Measurements from ENCODE around the gene PARVG.

The PARVG gene

DNA sequence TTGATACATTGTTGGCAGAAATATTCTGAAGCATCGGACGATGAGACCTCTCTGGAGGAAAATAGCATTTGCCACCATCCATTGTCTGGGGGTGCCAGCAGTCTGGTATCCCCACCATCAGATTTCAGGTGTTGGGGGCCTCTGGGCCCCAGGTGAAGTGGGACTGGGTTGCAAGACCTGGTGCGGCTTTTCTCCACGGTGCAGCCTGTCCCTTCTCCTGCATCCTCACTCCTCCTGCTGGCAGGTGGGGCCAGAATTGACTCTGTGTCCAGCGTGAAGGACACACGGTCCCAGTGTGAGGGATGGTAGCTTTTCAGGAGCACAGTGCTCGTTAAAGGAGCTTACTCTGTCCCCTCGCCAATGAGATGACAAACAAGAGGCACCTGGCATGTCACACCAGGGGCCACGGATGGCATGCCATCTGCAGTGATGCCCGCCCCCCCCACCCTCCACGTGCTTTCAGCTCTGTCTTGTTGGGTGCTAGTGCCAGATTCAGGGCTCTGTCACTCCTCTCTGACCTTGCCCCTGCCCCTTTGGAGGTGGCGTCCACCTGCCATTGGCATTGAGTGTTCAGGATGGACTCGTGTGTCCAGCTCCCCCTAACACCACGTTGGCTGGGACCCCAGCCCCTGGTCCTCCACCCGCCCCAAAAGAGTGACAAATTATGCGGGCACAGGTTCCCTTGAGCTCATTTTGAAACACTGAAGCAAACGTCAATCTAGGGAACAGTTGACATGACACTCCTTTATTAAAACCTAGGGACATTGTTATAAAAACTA is 62.4 kb downstream of the PARVG start:
- no peak for DNase-seq (ENCODE audit: low read depth, low spot score)

- no peak for DNase-seq (ENCODE audit: low read depth, low spot score)
These were observed 63.0 kb downstream of the PARVG start for GRCh38 chr22:44243761-44244160.

GRCh38 chr22:44244265-44244822 is 63.6 kb downstream of the PARVG start:
- DNase-seq (ENCODE audit: low read depth, low spot score) = no peak

DNA sequence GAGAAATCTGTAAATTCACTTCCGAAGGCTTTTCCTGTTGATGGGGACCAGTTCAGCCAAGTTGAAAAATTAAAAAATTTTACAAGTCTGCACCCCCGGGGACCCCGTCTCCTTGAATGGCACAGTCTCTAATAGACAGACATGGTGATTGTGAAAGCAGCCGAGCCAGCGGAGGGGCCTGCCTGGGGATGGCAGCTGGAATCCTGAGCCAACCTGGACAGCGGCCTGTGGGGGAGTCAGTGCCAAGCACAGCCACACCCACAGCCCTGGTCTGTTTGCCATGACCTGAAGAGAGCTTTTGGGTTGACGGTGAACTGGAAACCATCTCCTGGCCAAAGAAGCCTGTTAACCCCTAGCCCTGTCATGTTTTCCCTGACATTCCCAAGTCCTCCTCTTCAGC is 64.7 kb downstream of the PARVG start:
- no peak for DNase-seq (ENCODE audit: low read depth, low spot score)

DNA sequence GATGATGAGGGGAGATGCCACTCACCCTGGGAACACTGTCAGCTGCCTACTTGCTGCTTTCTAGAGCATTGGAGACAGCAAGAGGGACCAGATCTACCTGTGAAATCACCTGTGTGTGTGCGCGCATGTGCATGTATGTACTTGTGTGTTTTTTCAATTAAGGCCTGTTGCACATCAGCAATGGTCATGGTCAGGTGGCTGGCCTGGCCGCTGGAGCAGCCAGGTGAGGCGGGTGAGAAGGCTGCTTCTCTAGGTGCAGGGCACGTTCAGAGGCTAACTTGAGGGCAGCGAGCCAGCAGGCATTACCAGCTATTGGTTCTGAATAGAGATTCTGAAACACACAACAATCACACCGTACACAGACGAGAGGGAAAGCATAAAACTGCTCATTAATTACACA is 65.1 kb downstream of the PARVG start:
- no peak for DNase-seq (ENCODE audit: low read depth, low spot score)

DNA sequence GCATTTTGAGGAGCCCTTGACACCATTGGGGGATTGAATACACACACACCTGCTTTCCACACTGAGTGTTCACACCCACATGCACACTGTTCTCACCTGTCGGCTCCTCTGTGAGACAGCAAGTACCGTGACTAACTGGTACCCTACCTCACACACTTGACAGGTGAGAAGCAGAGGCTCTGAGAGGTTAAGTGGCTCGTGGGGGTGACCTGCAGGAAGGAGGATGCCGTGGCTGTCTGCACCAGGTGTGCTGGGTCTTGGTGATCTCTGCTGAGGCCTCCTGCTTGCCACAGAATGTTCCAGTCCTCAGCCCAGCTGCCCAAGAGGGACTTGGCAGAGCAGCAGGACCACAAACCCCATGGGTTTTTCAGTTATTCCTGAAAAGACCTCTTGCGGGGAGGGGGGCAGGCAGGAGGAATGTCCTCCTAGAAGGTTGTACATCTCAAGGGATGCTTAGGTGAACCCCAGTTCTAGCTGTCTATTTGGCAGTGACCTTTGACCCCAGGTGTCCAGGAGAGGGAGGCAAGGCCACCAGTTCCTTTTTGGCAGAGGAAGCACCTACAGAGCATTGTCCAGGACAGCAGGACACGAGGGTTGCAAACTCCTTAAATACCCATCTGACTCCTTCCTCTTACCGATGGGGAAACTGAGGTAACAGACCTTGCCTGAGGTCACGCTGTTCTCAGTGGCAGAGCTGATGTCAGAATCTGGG is 66.0 kb downstream of the PARVG start:
- DNase-seq (ENCODE audit: low read depth, low spot score) = no peak

GRCh38 chr22:44247346-44247745 is 66.6 kb downstream of the PARVG start:
- no peak for DNase-seq (ENCODE audit: low read depth, low spot score)

GRCh38 chr22:44247923-44248892 is 67.5 kb downstream of the PARVG start:
- no peak for DNase-seq (ENCODE audit: low read depth, low spot score)

GRCh38 chr22:44248926-44249325 is 68.2 kb downstream of the PARVG start:
- DNase-seq (ENCODE audit: low read depth, low spot score) = no peak

DNA sequence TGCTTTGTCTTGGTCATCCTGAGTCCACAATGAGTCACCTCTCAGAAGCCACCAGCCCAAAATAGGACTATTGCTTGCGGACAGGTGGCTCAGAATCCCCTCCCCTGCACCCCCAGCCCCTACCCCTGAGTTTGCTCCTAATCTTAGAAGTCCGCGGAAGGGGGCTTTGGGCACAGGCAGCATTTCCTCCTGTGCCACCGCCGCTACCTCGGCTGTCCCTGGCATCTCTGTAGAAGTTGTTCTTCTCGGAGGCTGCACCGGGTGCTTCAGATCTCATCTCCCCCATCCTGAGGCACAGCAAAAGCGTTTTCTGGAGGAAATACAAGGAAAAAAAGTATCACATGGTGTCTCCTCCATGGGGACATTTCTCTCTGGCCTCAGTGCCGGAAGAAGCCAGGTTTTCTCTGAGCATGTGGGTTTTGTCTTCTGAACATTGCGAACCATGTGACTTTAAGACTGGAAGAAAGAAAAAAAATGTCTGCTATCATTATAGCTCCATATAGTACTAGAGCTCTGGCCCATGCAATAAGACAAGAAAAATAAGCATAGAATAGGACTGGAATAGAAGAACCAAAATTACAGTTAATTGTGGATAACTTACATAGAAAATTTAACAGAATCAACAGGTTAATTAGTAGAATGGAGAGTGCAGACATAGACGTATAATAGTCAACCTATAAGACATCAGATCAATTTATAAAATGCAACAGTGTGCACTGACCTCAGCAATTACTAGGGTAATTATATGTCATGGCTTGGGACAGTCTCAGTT is 68.8 kb downstream of the PARVG start:
- no peak for DNase-seq (ENCODE audit: low read depth, low spot score)

GRCh38 chr22:44254811-44255210 is 74.1 kb downstream of the PARVG start:
- no peak for DNase-seq (ENCODE audit: low read depth, low spot score)

DNA sequence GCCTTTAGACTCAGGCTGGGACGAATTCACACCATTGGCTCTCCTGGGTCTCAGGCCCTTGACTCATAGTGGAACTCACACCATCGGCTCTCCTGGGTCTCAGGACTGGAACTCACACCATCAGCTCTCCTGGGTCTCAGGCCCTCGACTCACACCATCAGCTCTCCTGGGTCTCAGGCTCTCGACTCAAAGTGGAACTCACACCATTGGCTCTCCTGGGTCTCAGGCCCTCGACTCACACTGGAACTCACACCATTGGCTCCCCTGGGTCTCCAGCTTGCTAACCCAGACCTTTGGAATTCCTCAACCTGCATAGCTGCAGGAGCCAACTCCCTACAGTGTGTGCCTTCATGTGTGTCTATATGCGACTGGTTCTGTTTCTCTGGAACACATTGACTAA is 75.4 kb downstream of the PARVG start:
- no peak for DNase-seq (ENCODE audit: low read depth, low spot score)

DNA sequence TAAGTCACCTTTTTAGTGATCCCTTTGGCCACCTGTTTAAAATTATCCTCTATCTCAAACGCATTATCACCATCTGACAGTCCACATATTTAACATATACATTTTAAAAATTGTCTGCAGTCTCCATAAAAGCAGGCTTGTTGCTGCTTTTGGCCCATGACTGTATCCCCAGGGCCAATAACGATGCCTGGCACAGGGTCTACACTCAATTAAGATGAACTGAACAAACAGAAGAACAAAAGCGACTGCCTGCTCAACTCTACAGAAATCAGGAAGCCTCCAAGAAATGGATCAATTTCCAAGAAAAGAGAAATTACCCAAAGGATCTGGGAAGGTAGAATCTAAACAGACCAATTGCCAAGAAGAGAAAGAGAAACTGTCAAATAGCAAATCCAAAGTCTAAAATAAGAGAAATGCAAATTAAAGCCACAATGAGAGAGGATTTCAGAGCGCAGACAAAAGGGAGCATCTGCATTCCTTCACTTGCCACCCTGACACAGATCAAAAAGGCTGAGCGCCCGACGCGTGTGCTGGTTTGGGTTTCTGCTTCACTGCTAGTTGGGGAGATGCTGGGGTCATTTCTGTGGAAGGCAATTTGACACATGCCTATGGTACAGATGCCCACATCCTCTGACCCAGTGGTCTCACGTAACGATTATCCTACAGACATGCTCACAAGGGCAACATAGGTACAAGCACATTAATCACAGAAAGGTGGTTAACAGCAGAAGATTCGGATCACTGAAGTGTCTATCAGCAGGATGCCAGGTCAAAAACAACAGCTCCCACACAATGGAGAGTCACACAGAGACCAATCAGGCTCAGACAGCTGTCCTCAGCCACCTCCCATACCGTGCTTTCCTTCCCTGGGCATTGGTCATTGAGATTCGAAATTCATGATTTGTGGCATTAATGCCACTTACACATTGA is 76.1 kb downstream of the PARVG start:
- no peak for DNase-seq (ENCODE audit: low read depth, low spot score)
